HCEC 1CT (cell line): Measurements from ENCODE around the gene POMT1.
"Not testable (repeated sequence)": the region's sequence is repeated elsewhere in the genome, so short reads cannot be mapped to it uniquely, and the experiment has no call there.

ENCODE experiments used
- DNase-seq: peaks from one replicate; pipeline ENCODE4 v3.0.0-alpha.2; 2017

The POMT1 gene

DNA sequence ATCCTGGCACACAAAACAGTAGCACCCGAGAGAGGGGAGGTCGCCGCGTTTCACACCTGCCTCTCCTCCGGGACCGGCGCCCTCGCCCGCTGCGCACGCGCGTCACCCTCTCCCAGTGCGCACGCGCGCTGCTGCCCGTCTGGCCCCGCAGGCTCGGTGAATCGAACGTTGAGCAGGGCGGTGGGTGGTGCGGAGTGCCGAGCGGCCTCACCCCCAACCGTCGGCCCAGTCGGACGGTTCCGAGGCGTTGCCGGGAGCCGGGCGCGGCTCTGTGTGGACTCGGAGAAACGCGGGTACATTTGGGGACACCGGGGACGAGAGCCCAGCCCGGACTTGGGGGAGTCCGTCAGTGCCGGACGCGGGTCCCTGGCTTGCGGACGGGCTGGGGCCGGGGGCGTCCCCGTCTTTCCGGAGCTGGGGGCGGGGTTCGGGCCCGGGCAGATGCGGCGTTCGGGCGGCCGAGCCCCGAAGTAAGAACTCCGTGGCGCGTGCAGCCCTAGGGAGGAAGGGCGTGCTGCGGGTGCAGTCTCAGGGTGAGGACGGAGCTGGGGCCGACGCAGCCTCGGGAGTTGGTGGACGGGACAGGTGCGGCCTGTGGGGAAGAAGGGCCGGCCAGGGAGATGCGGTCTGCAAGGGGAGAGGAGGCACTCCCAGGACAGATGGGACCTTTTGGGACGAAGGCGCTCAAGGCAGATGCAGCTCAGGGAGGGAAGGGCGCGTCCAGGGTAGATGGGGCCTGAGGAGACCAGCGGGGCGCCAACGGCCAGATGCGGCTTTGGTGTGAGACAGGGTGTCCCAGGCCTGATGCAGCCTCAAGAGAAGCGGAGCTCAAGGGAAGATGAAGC is at the start of gene POMT1:
TSS of gene POMT1 (plus strand) at position 138 of the 845 bp plus-strand sequence. CDS start 1,301 bp downstream, outside the sequence.
- DNase-seq: peak; percentile 72

- DNase-seq: no peak
These were observed 48.7 kb upstream of the POMT1 start for GRCh38 chr9:131454028-131454427.

DNA sequence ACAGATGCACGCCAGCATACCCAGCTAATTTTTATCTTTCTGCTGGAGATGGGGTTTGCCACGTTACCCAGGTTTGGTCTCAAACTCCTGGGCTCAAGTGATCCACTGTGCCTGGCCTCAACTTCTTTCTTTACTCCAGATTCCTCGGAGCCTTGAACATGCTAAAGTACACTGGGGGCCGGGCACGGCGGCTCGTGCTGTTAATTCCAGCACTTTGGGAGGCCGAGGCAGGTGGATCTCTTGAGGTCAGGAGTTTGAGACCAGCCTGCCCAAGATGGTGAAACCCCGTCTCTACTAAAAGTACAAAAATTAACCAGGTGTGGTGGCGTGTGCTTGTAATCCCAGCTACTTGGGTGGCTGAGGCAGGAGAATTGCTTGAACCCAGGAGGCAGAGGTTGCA is 47.1 kb upstream of the POMT1 start:
- not testable (repeated sequence) for DNase-seq

DNA sequence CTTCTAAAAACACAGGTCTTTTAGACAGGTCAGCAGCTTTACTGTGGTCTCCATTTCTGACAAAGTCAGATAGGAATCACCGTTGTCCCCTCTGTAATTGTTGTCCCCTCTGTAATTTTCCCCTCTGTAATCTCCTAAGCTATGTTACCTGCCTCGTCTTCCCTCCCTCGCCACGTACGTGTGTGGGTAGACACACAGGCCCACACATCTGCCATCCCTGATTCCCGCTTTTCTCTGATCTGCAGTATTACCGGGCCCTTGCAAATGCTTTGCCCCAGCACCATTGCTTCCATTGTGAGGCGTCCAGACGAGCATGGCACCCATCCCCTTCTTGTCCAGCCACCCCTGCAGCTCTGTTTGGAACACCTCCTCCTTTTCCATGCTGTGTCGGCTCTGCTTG is 45.0 kb upstream of the POMT1 start:
- no peak for DNase-seq

DNA sequence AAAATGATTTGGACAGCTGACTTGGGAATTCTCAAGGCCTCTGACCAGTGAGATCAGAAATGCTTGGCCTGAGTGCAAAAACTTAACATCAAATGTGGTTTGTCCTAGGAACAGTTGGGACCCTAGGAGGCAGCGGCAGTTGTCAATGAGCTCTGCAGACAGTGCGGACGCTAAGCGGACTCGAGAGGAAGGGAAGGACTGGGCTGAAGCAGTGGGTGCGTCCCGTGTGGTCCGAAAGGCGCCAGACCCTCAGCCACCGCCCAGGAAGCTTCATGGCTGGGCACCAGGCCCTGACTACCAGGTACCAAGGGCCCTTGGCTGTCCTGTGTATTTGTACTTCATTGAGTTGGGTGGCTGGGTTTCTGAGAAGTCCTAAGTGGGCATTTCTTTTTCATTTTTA is 43.7 kb upstream of the POMT1 start:
- no peak for DNase-seq

GRCh38 chr9:131461166-131461565 is 41.6 kb upstream of the POMT1 start:
- DNase-seq: no peak

DNA sequence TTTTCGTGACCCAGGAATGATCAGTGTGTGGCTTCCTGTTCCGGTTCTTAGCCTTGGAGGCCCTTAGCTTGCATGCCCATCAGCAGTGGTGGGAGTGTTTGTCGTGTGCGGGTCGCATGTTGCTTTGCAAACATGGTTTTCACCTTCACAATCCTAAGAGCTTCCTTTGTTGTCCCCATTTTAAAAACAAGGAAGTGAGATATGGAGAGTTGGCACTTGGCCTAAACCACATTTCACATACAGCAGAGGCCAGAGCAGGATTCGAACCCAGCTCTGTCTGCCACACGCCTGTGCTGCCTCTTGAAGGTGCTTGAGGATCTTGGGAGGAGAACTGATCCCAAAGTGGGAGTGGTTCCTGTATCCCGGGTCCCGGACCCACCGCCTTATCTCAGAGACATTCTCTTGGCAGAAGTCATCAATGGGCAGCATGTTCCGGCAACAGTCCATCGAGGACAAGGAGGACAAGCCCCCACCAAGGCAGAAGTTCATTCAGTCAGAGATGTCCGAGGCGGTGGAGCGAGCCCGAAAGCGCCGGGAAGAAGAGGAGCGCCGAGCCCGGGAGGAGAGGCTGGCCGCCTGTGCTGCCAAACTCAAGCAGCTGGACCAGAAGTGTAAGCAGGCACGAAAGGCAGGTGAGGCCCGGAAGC is 38.2 kb upstream of the POMT1 start:
- DNase-seq: no peak

GRCh38 chr9:131465401-131465800 is 37.3 kb upstream of the POMT1 start:
- no peak for DNase-seq

- no peak for DNase-seq
These were observed 35.3 kb upstream of the POMT1 start for GRCh38 chr9:131467214-131467935.

DNA sequence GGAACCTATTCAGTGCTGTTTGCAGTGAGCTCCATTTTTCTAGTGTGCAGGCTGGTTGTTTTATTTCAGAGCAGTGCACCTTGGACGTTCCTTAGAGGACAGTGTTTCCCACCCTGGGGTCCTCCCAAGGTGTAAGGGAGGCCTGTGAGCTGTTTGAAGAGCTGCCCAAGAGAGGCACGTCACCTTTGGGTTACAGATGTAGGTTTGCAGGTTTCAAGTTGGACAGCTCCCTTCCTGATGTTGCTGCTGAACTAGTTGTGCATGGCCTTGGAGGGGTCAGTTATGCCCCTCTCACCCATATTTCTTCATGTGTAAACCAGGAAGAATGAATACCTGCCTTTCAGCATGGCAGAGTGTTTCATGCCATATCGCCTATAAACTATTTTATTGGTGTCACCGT is 34.7 kb upstream of the POMT1 start:
- no peak for DNase-seq

- DNase-seq: no peak
These were observed 33.4 kb upstream of the POMT1 start for GRCh38 chr9:131469356-131469755.

DNA sequence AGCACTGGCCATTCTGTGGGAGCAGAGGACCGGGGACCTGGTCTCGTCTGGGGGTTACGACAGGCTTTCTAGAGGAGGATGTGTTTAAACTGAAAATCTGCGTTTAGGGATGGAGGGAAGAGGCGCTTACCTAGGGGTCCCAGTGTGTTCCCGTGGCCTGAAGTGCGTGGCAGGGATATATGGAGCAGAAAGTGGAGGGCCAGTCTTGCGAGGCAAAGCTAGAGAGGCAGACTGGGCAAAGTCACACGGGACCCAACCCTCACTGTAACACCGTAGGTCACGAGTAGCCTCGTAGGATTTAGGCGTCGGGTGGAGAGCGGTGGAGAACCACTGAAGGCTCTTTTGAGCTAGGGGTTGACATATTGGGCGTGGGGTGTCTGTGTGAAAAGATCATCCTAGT is 32.8 kb upstream of the POMT1 start:
- no peak for DNase-seq

DNA sequence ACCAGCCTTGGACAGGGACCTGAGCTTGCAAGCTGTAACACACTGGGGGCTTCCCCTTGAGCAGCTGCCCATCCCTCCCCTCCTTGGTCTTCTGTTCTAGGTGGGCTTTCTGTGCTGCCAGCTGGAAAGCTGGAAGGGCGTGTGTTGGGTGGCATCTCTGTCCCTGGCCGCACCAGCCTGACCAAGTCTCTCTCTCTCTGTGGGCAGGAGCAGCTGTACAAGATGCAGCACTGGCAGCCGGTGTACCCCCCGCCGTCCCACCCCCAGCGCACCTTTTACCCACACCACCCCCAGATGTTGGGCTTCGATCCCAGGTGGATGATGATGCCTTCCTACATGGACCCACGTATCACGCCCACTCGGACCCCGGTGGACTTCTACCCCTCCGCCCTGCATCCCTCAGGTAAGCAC is 32.1 kb upstream of the POMT1 start:
- DNase-seq: no peak

DNA sequence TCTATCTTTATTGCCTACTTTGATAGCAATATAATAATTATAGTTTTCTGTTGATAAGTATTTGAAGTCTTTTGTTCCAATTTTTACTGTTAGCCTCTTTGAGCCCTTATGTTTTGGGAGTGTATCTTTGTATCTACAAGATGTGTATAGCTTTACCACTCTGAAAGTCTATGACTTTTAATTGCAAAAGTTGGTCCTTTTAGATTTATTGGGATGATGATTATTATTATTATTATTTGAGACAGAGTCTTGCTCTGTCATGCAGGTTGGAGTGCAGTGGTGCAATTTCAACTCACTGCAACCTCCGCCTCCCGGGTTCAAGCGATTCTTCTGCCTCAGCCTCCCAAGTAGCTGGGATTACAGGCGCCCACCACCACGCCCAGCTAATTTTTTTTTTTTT is 30.6 kb upstream of the POMT1 start:
- not testable (repeated sequence) for DNase-seq

DNA sequence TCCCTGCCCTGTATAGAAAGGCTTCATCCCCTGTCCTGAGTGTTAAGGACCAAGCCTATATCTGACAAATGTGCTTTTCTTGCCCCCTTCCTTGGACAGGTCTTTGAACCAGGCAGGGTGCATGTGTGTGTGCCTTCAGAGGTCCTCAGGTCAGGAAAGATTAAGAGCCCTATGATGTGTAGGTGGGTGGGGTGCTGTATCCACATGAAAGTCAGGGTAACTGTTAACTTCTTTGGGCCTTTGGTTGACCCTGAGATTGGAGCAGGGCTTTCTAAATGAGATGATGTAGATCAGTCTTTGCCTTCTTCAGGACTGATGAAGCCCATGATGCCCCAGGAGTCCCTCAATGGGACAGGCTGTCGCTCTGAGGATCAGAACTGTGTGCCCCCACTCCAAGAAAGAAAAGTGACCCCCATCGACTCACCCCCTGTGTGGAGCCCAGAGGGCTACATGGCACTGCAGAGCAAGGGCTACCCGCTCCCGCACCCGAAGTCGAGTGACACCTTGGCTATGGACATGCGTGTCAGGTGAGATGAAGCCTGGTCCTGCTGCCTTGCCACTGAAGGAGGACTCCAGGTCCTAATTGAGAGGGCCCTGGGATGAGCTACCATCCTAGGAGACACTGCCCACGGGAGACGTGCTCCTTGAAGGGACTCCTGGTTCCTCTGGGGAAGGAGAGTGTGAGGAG is 29.4 kb upstream of the POMT1 start:
- no peak for DNase-seq

DNA sequence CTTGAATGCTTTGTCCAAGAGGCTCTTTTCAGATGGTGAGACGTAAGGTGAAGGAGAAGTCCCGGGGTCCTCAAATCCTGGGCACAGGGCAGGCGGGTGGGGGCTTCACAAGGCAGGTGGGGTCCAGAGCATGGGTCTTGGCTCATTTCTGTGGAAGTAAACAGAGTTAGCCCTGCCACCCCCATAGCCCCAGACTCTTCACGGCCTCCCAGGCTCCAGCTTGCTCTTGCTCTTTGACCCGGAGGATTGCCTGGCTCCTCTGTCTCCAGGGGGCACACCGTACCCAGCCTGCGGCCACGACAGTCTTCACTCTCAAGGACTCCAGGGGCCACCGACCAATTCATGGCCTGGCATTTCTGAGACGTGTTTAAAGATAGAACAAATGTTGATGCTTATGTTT is 28.8 kb upstream of the POMT1 start:
- DNase-seq: no peak

DNA sequence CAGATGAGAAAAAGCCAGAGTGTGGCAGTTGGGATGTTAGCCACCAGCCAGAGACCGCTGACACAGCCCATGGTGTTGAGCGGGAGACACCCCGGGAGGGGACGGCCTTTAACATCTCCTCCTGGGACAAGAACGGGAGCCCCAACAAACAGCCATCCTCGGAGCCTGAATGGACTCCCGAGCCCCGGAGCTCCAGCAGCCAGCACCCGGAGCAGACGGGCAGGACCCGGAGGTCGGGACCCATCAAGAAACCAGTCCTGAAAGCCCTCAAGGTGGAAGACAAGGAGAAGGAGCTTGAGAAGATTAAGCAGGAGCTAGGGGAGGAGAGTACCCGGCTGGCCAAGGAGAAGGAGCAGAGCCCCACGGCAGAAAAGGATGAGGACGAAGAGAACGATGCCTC is 28.0 kb upstream of the POMT1 start:
- no peak for DNase-seq

DNA sequence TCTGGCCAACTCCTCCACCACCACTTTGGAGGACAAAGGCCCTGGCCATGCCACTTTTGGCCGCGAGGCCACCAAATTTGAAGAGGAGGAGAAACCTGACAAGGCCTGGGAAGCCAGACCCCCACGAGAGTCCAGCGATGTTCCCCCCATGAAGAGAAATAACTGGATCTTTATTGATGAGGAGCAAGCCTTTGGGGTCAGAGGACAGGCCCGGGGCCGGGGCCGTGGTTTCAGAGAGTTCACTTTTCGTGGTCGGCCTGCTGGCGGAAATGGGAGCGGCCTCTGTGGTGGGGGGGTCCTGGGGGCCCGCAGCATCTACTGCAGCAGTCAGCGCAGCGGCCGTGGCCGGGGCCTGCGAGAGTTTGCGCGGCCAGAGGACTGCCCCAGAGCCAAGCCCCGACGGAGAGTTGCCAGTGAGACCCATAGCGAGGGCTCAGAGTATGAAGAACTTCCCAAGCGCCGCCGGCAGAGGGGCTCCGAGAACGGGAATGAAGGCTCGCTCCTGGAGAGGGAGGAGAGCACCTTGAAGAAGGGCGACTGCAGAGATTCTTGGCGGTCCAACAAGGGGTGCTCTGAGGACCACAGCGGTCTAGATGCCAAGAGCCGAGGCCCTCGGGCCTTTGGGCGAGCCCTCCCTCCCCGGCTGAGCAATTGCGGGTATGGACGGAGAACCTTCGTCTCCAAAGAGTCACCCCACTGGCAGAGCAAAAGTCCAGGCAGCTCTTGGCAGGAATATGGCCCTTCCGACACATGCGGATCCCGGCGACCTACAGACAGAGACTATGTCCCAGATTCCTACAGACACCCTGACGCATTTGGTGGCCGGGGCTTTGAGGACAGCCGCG is 27.4 kb upstream of the POMT1 start:
- no peak for DNase-seq

DNA sequence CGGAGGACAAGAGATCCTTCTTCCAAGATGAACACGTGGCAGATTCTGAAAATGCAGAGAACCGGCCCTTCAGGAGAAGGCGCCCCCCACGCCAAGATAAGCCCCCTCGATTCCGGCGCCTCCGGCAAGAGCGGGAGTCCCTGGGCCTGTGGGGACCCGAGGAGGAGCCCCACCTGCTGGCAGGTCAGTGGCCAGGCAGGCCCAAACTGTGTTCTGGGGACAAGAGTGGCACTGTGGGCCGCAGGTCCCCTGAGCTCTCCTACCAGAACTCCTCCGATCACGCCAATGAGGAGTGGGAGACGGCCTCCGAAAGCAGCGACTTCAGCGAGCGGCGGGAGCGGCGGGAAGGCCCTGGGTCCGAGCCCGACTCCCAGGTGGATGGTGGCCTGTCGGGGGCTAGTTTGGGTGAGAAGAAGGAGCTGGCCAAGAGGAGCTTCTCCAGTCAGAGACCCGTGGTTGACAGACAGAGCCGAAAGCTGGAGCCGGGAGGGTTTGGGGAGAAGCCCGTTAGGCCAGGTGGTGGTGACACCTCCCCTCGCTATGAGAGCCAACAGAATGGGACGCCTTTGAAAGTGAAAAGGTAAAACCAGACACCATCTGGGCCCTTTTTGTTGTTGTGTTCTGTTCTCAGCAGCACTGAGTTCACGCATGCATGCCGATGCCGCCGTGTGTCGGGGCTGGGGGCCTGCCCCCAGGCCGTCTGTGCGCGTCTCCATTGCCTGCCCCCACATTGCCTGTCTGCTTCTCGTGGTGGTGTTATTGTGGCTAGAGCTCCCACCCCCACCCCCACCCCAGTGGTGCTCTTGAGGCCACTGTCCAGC is 26.6 kb upstream of the POMT1 start:
- DNase-seq: no peak

DNA sequence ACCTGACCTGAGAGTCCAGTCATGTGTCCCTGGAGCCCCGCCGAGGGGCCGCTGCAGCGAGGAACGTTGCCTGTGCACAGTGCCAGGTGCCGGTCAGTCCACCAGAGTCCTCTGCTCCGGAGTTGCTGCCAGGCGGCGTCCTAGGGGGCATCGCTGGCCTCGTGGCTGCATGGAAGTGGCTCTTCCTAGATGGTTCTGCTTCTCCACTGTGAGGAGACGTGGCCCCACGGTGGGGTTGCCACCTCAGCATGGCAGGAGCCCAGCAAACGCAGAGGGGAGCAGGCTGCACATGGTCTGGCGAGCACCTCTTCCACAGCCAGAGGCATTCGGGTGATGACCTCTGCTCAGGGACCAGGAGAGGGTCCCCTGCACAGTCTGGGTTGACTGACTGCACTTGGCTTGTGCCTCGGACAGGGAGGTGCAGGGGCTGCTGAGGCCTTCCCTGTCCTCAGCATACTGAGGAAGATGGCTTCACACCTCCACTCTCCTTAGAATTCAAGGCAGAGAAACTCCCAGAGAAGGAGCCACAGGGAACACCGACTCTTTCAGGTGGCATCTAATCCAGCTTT is 25.9 kb upstream of the POMT1 start:
- DNase-seq: no peak

- no peak for DNase-seq
These were observed 25.4 kb upstream of the POMT1 start for GRCh38 chr9:131477367-131477766.
